Fibroblast of lung (primary cell): Measurements from ENCODE around the gene NOL9. TPM values are rescaled to one million over a fixed set of nuclear protein-coding genes. Genes with fewer than 3 reads are reported as not detected.

Experiments
- DNase-seq, 2 donors: peaks; one replicate each; pipeline versions ENCODE4 v3.0.0 to v3.0.0-alpha.2; 2010; ENCODE audit warnings: low read depth in 2 of 2
- H2AFZ ChIP-seq: 2 replicates; pipeline ENCODE4 v1.5.1; 2012; ENCODE audit warnings: low read length, control low read depth, inconsistent platforms
- H3K27ac ChIP-seq: 2 replicates; pipeline ENCODE4 v1.5.1; 2011; ENCODE audit warnings: low read length, control low read depth; ENCODE audit not compliant: insufficient read depth
- H3K27me3 ChIP-seq: 2 replicates; pipeline ENCODE4 v1.5.1; 2011; ENCODE audit warnings: mild to moderate bottlenecking, low read length; ENCODE audit not compliant: control insufficient read depth, insufficient read depth
- H3K36me3 ChIP-seq: 2 replicates; pipeline ENCODE4 v1.5.1; 2011; ENCODE audit warnings: low read length; ENCODE audit not compliant: control insufficient read depth, insufficient read depth
- H3K4me1 ChIP-seq: 2 replicates; pipeline ENCODE4 v1.5.1; 2011; ENCODE audit warnings: low read length; ENCODE audit not compliant: control insufficient read depth, insufficient read depth; ENCODE audit errors: extremely low read depth
- H3K4me2 ChIP-seq: 2 replicates; pipeline ENCODE4 v1.5.1; 2011; ENCODE audit warnings: low read length, control low read depth; ENCODE audit not compliant: insufficient read depth; ENCODE audit errors: extremely low read depth
- H3K4me3 ChIP-seq, 4 experiments: fragments of 200-600 bp in 1 of 4; sonication (generic) in 1 of 4; replicated peaks in 1 of 4; 2 replicates each; pipeline ENCODE4 v1.5.1; 2011 to 2016; ENCODE audit warnings: low read length in 4 of 4, low read depth in 3 of 4, mild to moderate bottlenecking in 3 of 4, control low read depth in 2 of 4, inconsistent platforms in 1 of 4, mixed read lengths in 1 of 4; ENCODE audit not compliant: insufficient read depth in 1 of 4; ENCODE audit errors: control extremely low read depth in 1 of 4
- H3K79me2 ChIP-seq: 2 replicates; pipeline ENCODE4 v1.5.1; 2012; ENCODE audit warnings: mild to moderate bottlenecking, low read length, inconsistent platforms; ENCODE audit not compliant: control insufficient read depth, insufficient read depth
- H3K9ac ChIP-seq: 2 replicates; pipeline ENCODE4 v1.5.1; 2011; ENCODE audit warnings: mild to moderate bottlenecking, low read length, control low read depth; ENCODE audit not compliant: insufficient read depth
- H3K9me3 ChIP-seq: 2 replicates; pipeline ENCODE4 v1.5.1; 2012; ENCODE audit warnings: low read depth, low read length; ENCODE audit not compliant: control insufficient read depth, insufficient read depth
- H4K20me1 ChIP-seq: 2 replicates; pipeline ENCODE4 v1.5.1; 2011; ENCODE audit warnings: low read length; ENCODE audit not compliant: control insufficient read depth, insufficient read depth; ENCODE audit errors: extremely low read depth
- EZH2 ChIP-seq: IDR thresholded peaks from 2 replicates; pipeline ENCODE4 v1.5.1; 2012; ENCODE audit warnings: low read length, control low read depth, mild to moderate bottlenecking; ENCODE audit errors: missing control alignments
- polyA plus RNA-seq, 2 donors: library from polyadenylated mRNA; depleted of rRNA in 1 of 2; stranded (reverse) in 1 of 2; unstranded in 1 of 2; fragments of >200 nt; gene quantifications; 2 replicates each; pipeline ENCODE4 v1.2.1, GENCODE V29; 2011 to 2012; ENCODE audit warnings: missing spikeins in 1 of 2
- total RNA-seq: library from RNA; depleted of rRNA; stranded (reverse); fragments of >200 nt; gene quantifications from 2 replicates; pipeline ENCODE4 v1.2.1, GENCODE V29; 2014
- TF ChIP-seq, protein P1 (sequence below), 2 donors: IDR thresholded peaks in 1 of 2; conservative IDR thresholded peaks in 1 of 2; 1 replicate in 1 of 2; 2 replicates in 1 of 2; pipeline ENCODE4 v1.5.1; 2011 to 2012; ENCODE audit warnings: low read length in 2 of 2, control low read depth in 1 of 2, inconsistent platforms in 1 of 2, low read depth in 1 of 2, mild to moderate bottlenecking in 1 of 2

NOL9 gene
- total and polyA plus RNA-seq, 2 donors (not counting 1 experiment from before 2014, with no cell fraction given), result 17.5 to 19.0 TPM

DNA sequence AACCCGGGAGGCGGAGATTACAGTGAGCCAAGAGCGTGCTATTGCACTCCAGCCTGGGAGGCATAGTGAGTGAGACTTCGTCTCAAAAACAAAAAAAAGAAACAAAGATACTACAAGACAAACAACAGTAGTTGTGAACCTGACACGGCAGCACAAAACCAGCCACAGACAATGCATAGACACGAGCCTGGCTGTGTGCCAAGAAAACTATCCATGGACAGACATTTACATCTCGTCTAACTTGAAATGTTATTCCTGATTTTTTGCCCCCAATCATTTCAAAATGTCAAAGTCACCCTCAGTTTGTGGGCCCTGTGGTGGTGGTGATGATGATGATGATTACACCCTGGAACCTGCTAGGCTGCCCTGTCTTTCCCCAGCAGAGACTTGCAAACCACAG lies 42.0 kb upstream of the NOL9 start:
- Histone ChIP-seq H3K79me2 (peaks cover 66% of the 10 kb centered on the region), H4K20me1 (no peaks in the 10 kb centered on the region)

DNA sequence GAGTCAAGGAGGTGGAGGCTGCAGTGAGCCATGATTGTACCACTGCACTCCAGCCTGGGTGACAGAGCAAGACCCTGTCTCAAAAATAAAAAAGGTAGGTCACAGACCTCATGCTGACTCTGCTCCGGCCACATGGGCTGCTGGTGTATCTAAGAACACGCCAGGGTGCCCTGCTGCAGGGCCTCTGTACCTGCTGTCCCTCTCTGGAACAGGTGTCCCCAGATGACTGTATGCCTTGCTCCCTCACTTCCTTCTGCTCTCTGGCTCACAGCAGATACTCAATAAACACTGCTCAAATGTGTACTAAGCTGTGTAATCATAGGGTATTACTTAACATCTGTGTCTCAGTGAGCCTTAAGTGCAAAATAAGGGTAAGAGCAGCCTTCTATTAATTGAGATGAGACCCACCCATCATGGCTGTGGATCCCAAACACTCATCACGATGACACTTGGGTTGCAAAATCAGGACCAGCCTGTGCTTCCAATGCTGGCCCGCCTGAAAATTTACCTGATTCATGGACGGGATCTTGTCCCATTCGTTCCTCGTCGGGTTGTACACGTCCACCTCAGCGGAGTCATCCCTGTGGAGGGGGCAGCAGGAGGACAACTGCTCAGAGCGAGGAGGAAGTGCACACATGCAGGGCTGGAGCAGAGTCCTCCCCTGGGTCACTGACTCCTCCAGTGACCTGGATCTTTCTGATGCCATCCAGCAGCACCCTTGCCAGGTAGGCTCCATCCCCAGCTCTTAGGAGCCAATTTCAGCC lies 40.8 kb upstream of the NOL9 start:
- peaks cover 42% of the 10 kb centered on the region for H3K36me3 ChIP-seq
- no peak for DNase-seq
- H3K4me1 ChIP-seq, result no peaks in the 10 kb centered on the region
- TF ChIP-seq, protein P1, sequence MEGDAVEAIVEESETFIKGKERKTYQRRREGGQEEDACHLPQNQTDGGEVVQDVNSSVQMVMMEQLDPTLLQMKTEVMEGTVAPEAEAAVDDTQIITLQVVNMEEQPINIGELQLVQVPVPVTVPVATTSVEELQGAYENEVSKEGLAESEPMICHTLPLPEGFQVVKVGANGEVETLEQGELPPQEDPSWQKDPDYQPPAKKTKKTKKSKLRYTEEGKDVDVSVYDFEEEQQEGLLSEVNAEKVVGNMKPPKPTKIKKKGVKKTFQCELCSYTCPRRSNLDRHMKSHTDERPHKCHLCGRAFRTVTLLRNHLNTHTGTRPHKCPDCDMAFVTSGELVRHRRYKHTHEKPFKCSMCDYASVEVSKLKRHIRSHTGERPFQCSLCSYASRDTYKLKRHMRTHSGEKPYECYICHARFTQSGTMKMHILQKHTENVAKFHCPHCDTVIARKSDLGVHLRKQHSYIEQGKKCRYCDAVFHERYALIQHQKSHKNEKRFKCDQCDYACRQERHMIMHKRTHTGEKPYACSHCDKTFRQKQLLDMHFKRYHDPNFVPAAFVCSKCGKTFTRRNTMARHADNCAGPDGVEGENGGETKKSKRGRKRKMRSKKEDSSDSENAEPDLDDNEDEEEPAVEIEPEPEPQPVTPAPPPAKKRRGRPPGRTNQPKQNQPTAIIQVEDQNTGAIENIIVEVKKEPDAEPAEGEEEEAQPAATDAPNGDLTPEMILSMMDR (conservative IDR thresholded peaks at IDR 0.05 in 1 of 2, IDR thresholded peaks at IDR 0.05 in 1 of 2; ENCODE audit: low read depth in 1 of 2, low read length in 2 of 2), result no peak
- TF ChIP-seq EZH2, result no peak
- no peak overlapping the region for H3K9ac ChIP-seq
- H3K9me3 ChIP-seq, result no peaks in the 10 kb centered on the region
- H3K4me2 ChIP-seq, result no peak overlapping the region
- no peaks in the 10 kb centered on the region for H3K27me3 ChIP-seq
- H3K79me2 ChIP-seq, result peaks cover 55% of the 10 kb centered on the region
- no peak overlapping the region for H3K27ac ChIP-seq
- H3K4me3 ChIP-seq, result no peak overlapping the region
- H4K20me1 ChIP-seq, result no peaks in the 10 kb centered on the region
- H2AFZ ChIP-seq, result no peak overlapping the region

More for the DNA sequence above, 42.0 kb upstream of the NOL9 start:
- Histone ChIP-seq H3K27ac (no peak overlapping the region), H3K36me3 (peaks cover 42% of the 10 kb centered on the region), H3K27me3 (no peaks in the 10 kb centered on the region), H3K4me3 (no peak overlapping the region), H3K4me2 (no peak overlapping the region), H2AFZ (no peak overlapping the region), H3K9ac (no peak overlapping the region), H3K4me1 (no peaks in the 10 kb centered on the region), H3K9me3 (no peaks in the 10 kb centered on the region)
- TF ChIP-seq, protein P1 (conservative IDR thresholded peaks at IDR 0.05 in 1 of 2, IDR thresholded peaks at IDR 0.05 in 1 of 2; ENCODE audit: low read depth in 1 of 2, low read length in 2 of 2), result no peak
- TF ChIP-seq EZH2, result no peak
- no peak for DNase-seq

DNA sequence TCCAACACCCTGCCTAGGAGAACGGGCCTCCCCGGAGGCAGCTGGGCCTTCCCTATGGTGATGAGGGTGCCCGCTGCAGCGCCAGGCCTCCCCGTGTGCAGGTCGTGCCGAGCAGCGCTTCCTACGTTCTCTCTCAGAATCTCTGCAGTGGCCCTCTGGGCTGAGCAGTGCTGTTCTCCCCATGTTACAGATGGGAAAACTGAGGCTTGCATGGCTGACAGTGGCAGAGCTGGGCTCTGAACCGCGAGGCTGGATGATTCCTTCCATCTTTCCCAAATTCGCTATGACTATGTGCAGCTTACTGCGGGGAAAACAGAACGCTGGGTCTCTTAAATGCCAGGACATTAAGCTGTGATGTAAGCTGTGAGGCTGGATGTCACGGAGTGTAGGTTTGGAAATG lies 39.5 kb upstream of the NOL9 start:
- Histone ChIP-seq H3K36me3 (peaks cover 35% of the 10 kb centered on the region), H3K27me3 (no peaks in the 10 kb centered on the region), H3K27ac (no peak overlapping the region), H2AFZ (no peak overlapping the region), H3K4me2 (no peak overlapping the region), H4K20me1 (no peaks in the 10 kb centered on the region), H3K4me1 (no peaks in the 10 kb centered on the region), H3K9ac (no peak overlapping the region), H3K9me3 (no peaks in the 10 kb centered on the region), H3K4me3 (no peak overlapping the region), H3K79me2 (peaks cover 42% of the 10 kb centered on the region)
- DNase-seq, result no peak
- TF ChIP-seq, protein P1 (conservative IDR thresholded peaks at IDR 0.05 in 1 of 2, IDR thresholded peaks at IDR 0.05 in 1 of 2; ENCODE audit: low read depth in 1 of 2, low read length in 2 of 2), result no peak
- no peak for TF ChIP-seq EZH2
